ENCODE data around the gene SCIMP.

DNA sequence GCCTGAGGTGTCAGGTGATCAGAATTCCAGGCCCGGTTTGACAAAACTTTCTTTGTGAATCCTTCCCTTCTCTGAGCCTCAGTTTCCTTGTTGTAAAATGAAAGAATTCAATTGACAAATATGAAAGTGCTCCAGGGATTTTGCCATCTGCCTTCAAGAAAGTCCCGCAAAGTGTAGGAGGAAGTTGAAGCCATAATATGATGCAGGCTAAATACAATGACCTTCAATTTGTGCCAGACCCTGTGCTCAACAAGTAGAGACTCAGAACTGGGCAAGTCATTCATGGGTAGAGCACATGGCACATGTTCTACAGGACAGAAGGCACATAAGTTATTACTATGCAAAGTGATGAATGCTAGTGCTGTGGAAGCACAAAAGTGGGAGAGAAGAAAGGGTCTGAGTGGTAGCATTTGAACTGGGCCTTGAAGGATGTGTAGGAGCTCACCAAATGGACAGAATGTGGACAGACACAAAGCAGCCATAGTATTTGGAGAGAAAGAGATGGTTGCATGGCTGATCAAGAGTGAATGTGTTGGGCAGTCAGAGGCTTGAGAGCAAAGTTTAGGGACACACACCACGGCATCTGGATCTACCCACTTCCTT is 2.4 kb upstream of the SCIMP start:
- TF ChIP-seq EP300 (IDR thresholded peaks at IDR 0.05) (no peak), POLR2AphosphoS5 (IDR thresholded peaks at IDR 0.05) (no peak)
- TF ChIP-seq, protein P1, sequence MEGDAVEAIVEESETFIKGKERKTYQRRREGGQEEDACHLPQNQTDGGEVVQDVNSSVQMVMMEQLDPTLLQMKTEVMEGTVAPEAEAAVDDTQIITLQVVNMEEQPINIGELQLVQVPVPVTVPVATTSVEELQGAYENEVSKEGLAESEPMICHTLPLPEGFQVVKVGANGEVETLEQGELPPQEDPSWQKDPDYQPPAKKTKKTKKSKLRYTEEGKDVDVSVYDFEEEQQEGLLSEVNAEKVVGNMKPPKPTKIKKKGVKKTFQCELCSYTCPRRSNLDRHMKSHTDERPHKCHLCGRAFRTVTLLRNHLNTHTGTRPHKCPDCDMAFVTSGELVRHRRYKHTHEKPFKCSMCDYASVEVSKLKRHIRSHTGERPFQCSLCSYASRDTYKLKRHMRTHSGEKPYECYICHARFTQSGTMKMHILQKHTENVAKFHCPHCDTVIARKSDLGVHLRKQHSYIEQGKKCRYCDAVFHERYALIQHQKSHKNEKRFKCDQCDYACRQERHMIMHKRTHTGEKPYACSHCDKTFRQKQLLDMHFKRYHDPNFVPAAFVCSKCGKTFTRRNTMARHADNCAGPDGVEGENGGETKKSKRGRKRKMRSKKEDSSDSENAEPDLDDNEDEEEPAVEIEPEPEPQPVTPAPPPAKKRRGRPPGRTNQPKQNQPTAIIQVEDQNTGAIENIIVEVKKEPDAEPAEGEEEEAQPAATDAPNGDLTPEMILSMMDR (IDR thresholded peaks at IDR 0.05) = no peak

All from sigmoid colon (tissue), 4 donors.